GM18520 (cell line): ENCODE measurements around the gene USF1.
"Not testable (repeated sequence)": the region's sequence is repeated elsewhere in the genome, so short reads cannot be mapped to it uniquely, and the experiment has no call there.

ENCODE experiments used
- ATAC-seq: cut with Tn5 transposase; IDR thresholded peaks from one replicate; pipeline ENCODE4 v1.9.1; 2021; ENCODE audit not compliant: unreplicated experiment

The USF1 gene

GRCh38 chr1:161048949-161049722 lies 3.4 kb upstream of the USF1 start:
- no peak for ATAC-seq

GRCh38 chr1:161047436-161048420 lies 2.0 kb upstream of the USF1 start:
- ATAC-seq: no peak

GRCh38 chr1:161046605-161047228 lies 940 bp upstream of the USF1 start:
- peak; percentile 26 for ATAC-seq

GRCh38 chr1:161044908-161045735 lies 655 bp downstream of the USF1 start:
- ATAC-seq: peak; percentile 31

GRCh38 chr1:161044535-161044907 lies 1.3 kb downstream of the USF1 start:
- ATAC-seq: no peak

- no peak for ATAC-seq
Measured at GRCh38 chr1:161039546-161039945, 6.2 kb downstream of the USF1 start.

GRCh38 chr1:161039154-161039545 lies 6.6 kb downstream of the USF1 start:
- ATAC-seq: no peak

- peak; percentile 71 for ATAC-seq
Measured at GRCh38 chr1:161038523-161039153, 7.1 kb downstream of the USF1 start, which contains the start of gene TSTD1. Gene TSTD1 (minus strand): TSS chr1:161038964. CDS start chr1:161038889, 75 bp downstream.

GRCh38 chr1:161037661-161038522 lies 7.9 kb downstream of the USF1 start:
- ATAC-seq: no peak

GRCh38 chr1:161033751-161034150 lies 12.0 kb downstream of the USF1 start:
- no peak for ATAC-seq

- no peak for ATAC-seq
Measured at GRCh38 chr1:161032409-161032808, 13.4 kb downstream of the USF1 start.

- ATAC-seq: no peak
Measured at GRCh38 chr1:161031874-161032273, 13.9 kb downstream of the USF1 start.

- ATAC-seq: not testable (repeated sequence)
Measured at GRCh38 chr1:161029466-161029865, 16.3 kb downstream of the USF1 start.

GRCh38 chr1:161026954-161027353 lies 18.8 kb downstream of the USF1 start:
- ATAC-seq: not testable (repeated sequence)

GRCh38 chr1:161022432-161022831 lies 23.3 kb downstream of the USF1 start:
- ATAC-seq: not testable (repeated sequence)

- no peak for ATAC-seq
Measured at GRCh38 chr1:161021970-161022353, 23.8 kb downstream of the USF1 start.

GRCh38 chr1:161021165-161021969 lies 24.4 kb downstream of the USF1 start:
- peak; percentile 68 for ATAC-seq

- ATAC-seq: no peak
Measured at GRCh38 chr1:161020509-161021164, 25.1 kb downstream of the USF1 start, which contains the start of gene F11R. Gene F11R (minus strand): TSS chr1:161021152. CDS start chr1:161021073, 79 bp downstream.
